ENCODE data around the gene NANS.
A peak's percentile ranks its signal among the peaks of the same experiment; 100 is the strongest.
"Not testable (repeated sequence)": the region's sequence is repeated elsewhere in the genome, so short reads cannot be mapped to it uniquely, and the experiment has no call there.

NANS gene

DNA sequence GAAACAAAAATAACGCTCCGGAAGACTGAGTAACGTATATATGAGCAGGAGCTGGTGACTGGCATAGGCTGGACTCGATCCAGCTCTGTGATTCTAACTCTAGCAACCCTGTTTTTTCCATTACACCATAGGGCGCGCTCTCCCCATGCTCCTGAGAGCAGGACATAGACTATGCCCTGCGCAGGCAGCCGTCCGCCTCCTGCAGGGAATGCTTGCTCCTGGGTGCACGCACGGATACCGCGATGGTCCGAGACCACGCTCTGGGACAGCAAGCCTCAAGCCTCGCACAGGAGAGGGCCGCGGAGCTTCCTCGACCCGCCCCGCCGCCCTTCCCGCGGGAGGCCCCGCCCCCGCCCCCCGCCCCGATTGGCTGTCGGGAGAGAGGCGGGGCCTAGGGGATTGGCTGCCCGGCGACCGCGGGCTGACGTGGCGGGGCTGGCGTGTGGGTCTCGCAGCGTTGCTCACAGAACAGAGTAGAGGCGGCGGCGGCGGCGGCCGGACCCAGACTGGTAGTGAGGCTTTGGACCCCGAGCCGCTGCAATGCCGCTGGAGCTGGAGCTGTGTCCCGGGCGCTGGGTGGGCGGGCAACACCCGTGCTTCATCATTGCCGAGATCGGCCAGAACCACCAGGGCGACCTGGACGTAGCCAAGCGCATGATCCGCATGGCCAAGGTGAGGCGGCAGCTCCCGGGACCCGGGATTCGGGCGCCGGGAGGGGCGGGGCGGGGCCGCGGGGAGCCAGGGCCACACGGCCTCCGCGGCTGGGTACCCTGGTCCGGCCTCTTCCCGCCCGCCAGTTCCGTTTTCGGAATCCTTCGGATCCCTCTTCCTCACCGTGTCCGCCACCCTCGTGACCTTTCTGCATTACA, at the start of gene NANS:
TSS of gene NANS (plus strand) at position 464 of the 869 bp plus-strand sequence. CDS start at position 541, 77 bp downstream.
- DNase-seq = peak; percentile 92

DNA sequence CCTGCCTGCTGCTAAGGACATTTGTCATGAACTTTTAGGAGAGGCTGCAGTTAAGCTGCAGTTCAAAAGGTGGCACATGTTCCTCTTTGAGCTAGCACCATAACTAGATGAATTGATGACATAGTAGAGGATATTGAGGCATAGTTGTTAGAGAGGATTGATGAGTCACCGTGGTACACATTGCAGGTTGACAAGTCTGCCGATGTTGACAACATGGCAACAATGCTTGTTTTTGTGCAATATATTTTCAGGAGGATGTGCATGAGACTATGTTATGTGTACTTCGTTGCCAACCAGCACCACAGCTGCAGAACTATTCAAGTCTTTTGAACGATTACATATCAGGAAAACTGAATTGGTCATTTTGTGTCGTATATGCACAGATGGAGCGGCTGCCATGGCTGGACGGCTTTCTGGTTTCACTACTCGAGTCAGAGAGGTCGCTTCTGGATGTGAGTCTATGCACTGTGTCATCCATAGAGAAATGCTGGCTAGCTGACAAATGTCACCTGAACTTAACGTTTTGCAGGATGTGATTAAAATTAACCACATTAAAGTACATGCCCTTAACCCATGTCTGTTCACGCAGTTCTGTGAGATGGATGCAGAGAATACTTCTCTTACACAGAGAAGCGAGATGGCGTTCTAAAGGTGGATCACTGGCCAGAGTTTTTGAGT, 49.1 kb upstream of the NANS start:
- no peak for DNase-seq

GRCh38 chr9:98008764-98009163, 47.8 kb upstream of the NANS start:
- no peak for DNase-seq

DNA sequence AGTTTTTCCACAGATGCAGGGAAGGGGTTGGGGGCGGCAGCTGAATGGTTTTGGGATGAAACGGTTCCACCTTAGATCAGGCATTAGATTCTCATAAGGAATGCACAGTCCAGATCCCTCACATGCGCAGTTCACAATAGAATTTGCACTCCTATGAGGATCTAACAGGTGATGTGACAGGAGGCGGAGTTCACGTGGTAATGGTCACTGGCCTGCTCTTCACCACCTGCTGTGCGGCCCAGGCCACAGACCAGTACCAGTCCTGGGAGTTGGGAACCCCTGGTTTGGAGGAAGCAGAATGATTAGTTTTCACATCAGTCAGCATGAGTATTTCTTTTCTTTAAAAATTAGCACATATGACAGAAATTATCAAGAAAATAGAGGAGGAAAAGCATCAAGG, 47.1 kb upstream of the NANS start:
- no peak for DNase-seq

DNA sequence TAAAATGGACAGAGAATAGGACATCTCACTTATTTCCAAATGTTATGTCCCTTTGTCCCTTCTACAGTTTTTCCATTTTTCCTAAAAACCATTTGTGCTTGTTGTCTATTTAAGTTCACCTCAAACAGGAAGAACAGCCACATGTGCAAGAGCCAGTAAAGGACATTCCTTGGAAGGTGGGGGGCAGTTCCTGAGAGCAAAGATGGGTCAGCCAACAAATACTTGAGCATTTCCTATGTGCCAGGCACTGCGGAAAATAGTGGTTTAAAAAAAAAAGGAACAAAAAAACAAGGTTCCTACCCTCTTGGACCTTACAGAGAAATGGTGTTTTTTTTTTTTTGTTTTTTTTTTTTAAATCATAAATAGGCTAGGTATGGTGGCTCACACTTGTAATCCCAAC, 46.6 kb upstream of the NANS start:
- no peak for DNase-seq

DNA sequence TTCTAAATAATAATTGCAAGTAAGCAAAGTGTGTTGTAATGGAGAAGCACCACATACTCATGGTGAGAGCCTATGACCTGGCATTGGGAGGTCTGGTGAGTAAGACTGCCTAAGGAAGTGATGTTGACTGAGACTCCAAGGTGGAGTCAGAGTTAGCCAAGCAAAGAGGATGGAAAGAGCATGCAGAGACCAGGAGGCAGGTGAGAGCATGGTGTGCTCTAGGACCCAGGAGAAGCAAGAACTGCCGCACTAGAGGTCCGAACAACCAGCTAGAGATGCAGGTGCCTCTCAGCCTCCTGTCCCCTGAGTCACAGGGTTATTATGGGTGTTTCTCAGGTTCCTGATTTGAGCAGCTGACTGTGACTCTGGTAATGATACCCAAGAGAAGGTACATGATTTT, 46.1 kb upstream of the NANS start:
- DNase-seq = no peak

- DNase-seq = no peak
These were observed 45.4 kb upstream of the NANS start for GRCh38 chr9:98011122-98011521.

DNA sequence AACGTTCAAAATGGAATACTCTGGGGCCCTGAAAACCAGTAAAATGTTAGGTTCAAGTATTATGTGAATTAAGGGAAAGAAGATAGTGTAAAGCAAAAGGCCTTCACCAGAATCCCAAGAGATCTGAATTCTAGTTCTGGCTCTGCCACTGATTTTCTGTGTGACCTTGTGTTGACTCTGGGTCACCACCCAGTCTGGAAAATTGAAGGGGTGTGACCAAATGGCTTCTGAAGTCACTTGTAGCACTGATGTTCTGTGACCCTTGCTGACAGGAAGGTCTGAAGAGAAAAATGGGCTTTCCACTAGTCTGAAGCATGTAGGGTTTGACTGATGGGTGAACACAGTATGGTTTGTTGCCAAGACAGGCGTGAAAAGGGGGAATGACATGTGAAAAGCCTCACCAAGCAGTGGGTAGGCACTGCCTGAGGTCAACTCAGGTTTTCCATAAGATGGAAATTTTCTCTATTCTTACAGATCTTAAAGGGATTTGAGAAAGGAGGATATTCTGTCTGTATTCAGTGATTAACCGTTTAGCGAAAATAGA, 40.3 kb upstream of the NANS start:
- no peak for DNase-seq

DNA sequence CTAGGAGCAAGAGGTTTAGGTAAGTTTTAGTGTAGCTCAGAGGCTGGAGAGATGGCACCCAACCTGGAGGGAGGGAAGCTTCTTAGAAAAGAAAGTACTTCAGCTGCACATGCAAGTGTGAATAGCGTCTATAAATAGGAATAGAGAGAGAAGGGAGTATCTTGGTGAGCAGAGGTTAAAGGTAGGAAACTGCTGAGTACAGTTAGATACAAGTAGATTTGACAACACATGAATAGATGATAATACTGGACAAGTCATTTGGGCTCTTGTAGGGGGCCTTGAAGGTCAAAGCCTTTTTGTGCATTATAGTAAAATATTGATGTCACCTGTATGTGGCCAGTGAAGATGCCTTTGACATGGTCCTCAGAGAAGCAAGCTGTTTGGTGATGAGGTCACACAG, 39.2 kb upstream of the NANS start:
- no peak for DNase-seq

GRCh38 chr9:98018347-98018746, 38.2 kb upstream of the NANS start:
- no peak for DNase-seq

DNA sequence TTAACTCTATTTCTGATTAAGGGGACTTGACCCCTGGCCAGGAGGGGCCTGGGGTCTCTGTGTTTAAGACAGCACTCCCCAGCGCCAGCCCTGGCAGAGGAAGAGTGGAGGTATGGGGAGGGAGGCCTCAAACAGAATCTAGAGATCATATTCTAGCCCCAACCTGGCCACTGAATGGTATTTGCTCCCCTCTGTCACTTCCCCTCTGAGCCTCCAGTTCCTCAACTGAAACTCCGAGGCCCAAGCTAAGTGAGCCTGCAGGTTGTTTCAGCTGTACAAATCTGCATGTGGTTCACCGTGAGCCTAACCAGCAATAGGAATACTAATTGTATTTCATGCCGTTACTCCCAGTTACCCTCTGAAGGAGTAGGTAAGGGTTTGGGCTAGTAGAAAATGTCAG, 37.4 kb upstream of the NANS start:
- DNase-seq = no peak

- not testable (repeated sequence) for DNase-seq
These were observed 36.7 kb upstream of the NANS start for GRCh38 chr9:98019869-98020268.

GRCh38 chr9:98020476-98021145, 35.9 kb upstream of the NANS start:
- DNase-seq = no peak

DNA sequence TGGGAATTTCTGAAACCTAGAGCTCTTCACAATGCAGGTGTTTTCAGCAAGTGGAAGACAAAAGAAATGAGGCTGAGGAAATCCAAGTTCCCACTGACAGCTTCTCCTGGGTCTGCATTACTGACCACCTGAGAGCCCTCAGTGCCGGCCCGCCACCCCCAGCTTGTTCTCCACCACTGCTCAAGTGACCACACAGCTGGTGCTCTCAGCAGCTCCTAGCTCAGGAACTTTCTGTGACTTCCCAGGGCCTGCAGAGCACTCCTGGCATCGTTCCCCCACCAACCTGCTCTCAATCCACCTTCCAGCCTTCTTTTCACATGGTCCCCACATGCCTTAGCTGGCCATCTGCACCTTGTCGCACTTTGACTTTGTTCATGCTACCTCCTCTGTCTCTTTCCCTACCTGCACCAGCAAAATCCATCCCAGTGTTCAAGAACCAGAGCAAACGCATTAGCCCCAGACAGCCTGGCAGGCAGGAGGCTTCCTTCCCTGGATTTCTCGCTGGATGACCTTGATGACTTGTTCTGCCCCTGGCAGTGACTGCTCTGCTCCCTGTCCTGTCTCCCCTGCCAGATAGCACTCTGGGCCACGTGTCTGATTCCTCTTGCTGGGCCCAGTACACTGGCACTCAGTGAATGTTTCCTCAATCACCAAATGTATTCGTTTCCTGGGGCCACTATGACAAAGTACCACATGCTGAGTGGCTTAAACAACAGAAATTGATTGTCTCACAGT, 35.1 kb upstream of the NANS start:
- DNase-seq = no peak

DNA sequence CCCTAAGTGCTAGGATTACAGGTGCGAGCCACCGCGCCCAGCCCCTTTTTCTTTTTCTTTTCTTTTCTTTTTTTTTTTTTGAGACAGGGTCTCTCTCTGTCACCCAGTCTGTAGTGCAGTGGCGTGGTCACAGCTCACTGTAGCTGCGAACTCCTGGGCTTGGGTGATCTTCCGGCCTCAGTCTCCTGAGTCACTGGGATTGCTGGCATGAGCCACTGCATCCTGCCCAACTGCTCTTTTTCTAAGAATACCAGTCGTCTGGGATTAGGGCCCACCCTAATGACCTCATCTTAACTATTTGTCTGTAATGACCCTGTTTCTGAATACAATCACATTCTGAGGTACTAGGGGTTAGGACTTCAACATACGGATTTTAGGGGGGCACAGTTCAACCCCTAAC, 34.1 kb upstream of the NANS start:
- no peak for DNase-seq

DNA sequence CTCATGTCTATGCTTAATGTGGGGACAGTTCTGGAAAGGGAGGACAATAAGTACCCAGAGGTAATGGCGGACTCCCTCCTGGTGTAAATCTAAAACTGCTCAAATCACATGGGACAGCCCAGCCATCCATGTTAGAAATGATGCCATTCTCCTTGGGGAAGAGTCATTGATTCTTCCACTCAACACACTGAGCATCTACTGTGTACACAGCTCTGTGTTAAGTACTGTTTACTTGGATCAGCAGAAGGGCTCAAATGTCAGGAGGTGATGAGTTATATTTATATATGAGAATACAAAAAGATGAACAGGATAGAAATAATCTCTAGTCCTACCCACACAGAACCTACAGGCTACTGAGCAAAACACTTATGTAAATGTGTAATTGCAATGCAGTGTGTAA, 31.8 kb upstream of the NANS start:
- no peak for DNase-seq

DNA sequence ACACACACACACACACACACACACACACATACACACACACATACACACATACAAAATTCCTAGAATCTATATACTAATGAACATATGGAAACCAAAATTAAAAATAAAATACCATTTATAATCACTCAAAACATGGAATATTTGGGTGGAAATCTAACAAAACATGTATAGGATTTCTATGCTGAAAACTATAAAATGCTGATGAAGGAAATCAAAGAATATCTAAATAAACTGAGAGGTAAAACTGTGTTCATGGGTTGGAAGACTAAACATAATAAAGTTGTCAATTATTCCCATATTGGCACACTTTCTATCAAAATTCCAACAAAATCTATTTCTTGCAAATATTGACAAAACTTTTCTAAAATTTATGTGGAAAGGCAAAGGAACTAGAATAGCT, 25.4 kb upstream of the NANS start:
- DNase-seq = no peak

DNA sequence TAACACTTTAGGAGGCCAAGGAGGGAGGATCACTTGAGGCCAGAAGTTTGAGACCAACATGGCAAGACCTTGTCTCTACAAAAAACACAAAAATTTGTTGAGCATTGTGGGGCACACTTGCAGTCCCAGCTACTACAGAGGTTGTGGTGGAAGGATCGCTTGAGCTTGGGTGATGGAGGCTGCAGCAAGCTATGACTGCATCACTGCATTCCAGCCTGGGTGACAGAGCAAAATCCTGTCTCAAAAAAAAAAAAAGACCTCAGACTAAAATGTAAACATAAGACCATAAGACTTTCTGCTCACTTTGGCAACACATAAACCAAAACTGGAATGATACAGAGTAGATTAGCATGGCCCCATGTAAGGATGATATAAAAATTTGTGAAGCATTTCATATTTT, 24.6 kb upstream of the NANS start:
- no peak for DNase-seq

- peak; percentile 90 for DNase-seq
These were observed 21.7 kb upstream of the NANS start for GRCh38 chr9:98034593-98035546.

GRCh38 chr9:98037357-98037756, 19.2 kb upstream of the NANS start:
- no peak for DNase-seq

- DNase-seq = no peak
These were observed 17.6 kb upstream of the NANS start for GRCh38 chr9:98038958-98039357.

DNA sequence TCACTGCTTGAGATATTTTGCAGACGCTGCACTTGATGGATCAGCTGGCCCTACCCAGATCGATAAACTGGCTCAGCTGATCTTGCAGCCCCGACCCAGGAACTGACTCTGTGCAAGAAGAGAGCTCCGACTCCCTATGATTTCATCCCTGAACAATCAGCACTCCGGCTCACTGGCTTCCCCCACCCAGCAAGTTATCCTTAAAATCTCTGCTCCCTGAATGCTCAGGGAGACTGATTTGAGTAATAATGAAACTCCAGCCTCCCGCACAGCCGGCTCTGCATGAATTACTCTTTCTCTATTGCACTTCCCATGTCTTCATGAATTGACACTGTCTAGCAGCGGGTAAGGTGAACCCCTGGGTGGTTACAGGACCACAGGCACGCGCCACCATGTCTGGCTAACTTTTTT, 16.9 kb upstream of the NANS start:
- no peak for DNase-seq

Data from activated CD4-positive, CD25-positive, alpha-beta regulatory T cell treated with anti-CD3 and anti-CD28 coated beads, Interleukin-2, amount 50 U/mL, for 72 hours (primary cell).